ENCODE data around the gene C1QTNF1.
A peak's percentile ranks its signal among the peaks of the same experiment; 100 is the strongest.

C1QTNF1 gene

GRCh38 chr17:79082311-79083190 lies 58.6 kb downstream of the C1QTNF1 start:
- peak in 5 of 6 experiments; percentile 9 to 57 (median 31) for DNase-seq

- DNase-seq, result no peak
These were observed 59.4 kb downstream of the C1QTNF1 start for GRCh38 chr17:79083191-79083971.

GRCh38 chr17:79084291-79085153 lies 60.6 kb downstream of the C1QTNF1 start:
- no peak for DNase-seq

GRCh38 chr17:79085154-79085920 lies 61.4 kb downstream of the C1QTNF1 start:
- DNase-seq, result no peak

GRCh38 chr17:79085921-79086551 lies 62.1 kb downstream of the C1QTNF1 start:
- no peak for DNase-seq

- DNase-seq, result no peak
These were observed 62.8 kb downstream of the C1QTNF1 start for GRCh38 chr17:79086609-79087427.

- peak; percentile 30 to 78 (median 62) for DNase-seq
These were observed 63.6 kb downstream of the C1QTNF1 start for GRCh38 chr17:79087428-79088143.

GRCh38 chr17:79088247-79088996 lies 64.5 kb downstream of the C1QTNF1 start:
- DNase-seq, result no peak

GRCh38 chr17:79088997-79089328 lies 65.0 kb downstream of the C1QTNF1 start:
- DNase-seq, result no peak

GRCh38 chr17:79089720-79090442 lies 65.9 kb downstream of the C1QTNF1 start:
- no peak for DNase-seq

- peak in 1 of 6 experiments; percentile 8 for DNase-seq
These were observed 66.7 kb downstream of the C1QTNF1 start for GRCh38 chr17:79090443-79091225.

- no peak for DNase-seq
These were observed 67.3 kb downstream of the C1QTNF1 start for GRCh38 chr17:79091226-79091670.

- no peak for DNase-seq
These were observed 68.6 kb downstream of the C1QTNF1 start for GRCh38 chr17:79092567-79092966.

GRCh38 chr17:79093270-79093669 lies 69.3 kb downstream of the C1QTNF1 start:
- DNase-seq, result no peak

GRCh38 chr17:79094261-79094660 lies 70.3 kb downstream of the C1QTNF1 start:
- no peak for DNase-seq

GRCh38 chr17:79095345-79096055 lies 71.5 kb downstream of the C1QTNF1 start:
- no peak for DNase-seq

- DNase-seq, result no peak
These were observed 72.5 kb downstream of the C1QTNF1 start for GRCh38 chr17:79096477-79096876.
